IMR-90 (cell line): ENCODE measurements around the gene UBE3C. TPM values are rescaled to one million over a fixed set of nuclear protein-coding genes. Genes with fewer than 3 reads are reported as not detected.
A peak's percentile ranks its signal among the peaks of the same experiment; 100 is the strongest.

Experiments
- ATAC-seq: fragments of 200-7000 bp; cut with Tn5 transposase; 2 replicates; pipeline ENCODE4 v1.9.1; 2020; ENCODE audit warnings: low read depth, mild to moderate bottlenecking, moderate library complexity
- BruUV-seq: library from RNA; stranded (reverse); fragments of 400-500 nt; replicated peaks from 2 replicates; lab custom pipeline; 2021; lab: Mats Ljungman, UMichigan
- CTCF ChIA-PET: fragments of 300-600 bp; formaldehyde crosslinking; extraction: SDS; loops from one replicate; lab custom pipeline; 2021; ENCODE audit warnings: antibody characterized with exemption; lab: Yijun Ruan, JAX
- POLR2A ChIA-PET: fragments of 300-600 bp; sonication (Branson Sonifier 250); formaldehyde crosslinking; loops from one replicate; lab custom pipeline; 2022; ENCODE audit warnings: antibody characterized with exemption; ENCODE audit not compliant: unreplicated experiment; lab: Charles Lee
- DNase-seq: peaks from one replicate; pipeline ENCODE4 v3.0.0; 2013
- H2AFZ ChIP-seq: replicated peaks from 2 replicates; pipeline ENCODE3; 2013; ENCODE audit warnings: low read length, mild to moderate bottlenecking; ENCODE audit not compliant: poor library complexity
- H2AK5ac ChIP-seq: 2 replicates; pipeline ENCODE4 v1.6.1; 2013; ENCODE audit warnings: low read depth, low read length, inconsistent platforms
- H2AK9ac ChIP-seq: replicated peaks from 2 replicates; pipeline ENCODE3; 2013; ENCODE audit warnings: mild to moderate bottlenecking, low read depth, low read length, moderate library complexity; ENCODE audit not compliant: poor library complexity
- H2BK120ac ChIP-seq: 2 replicates; pipeline ENCODE4 v1.6.1; 2013; ENCODE audit warnings: low read depth, low read length, inconsistent platforms
- H2BK15ac ChIP-seq: 3 replicates; pipeline ENCODE4 v1.6.1; 2013; ENCODE audit warnings: low read depth, low read length, inconsistent platforms
- H2BK20ac ChIP-seq: 2 replicates; pipeline ENCODE4 v1.6.1; 2013; ENCODE audit warnings: low read depth, mild to moderate bottlenecking, inconsistent platforms, low read length, moderate library complexity
- H2BK5ac ChIP-seq: 2 replicates; pipeline ENCODE4 v1.6.1; 2013; ENCODE audit warnings: mild to moderate bottlenecking, low read depth, low read length, inconsistent platforms; ENCODE audit not compliant: poor library complexity, severe bottlenecking
- H3K14ac ChIP-seq: replicated peaks from 2 replicates; pipeline ENCODE4 v1.6.1; 2013; ENCODE audit warnings: low read depth, low read length, inconsistent platforms
- H3K18ac ChIP-seq: 2 replicates; pipeline ENCODE4 v1.6.1; 2013; ENCODE audit warnings: low read depth, low read length, control low read depth
- H3K23ac ChIP-seq: 2 replicates; pipeline ENCODE4 v1.6.1; 2013; ENCODE audit warnings: low read depth, low read length, inconsistent platforms
- H3K27ac ChIP-seq: 2 replicates; pipeline ENCODE4 v1.5.1; 2013; ENCODE audit warnings: mild to moderate bottlenecking, control low read depth, low read length; ENCODE audit not compliant: insufficient read depth
- H3K27me3 ChIP-seq: 2 replicates; pipeline ENCODE4 v1.6.1; 2013; ENCODE audit warnings: low read length; ENCODE audit not compliant: control insufficient read depth, insufficient read depth
- H3K36me3 ChIP-seq: 2 replicates; pipeline ENCODE4 v1.6.1; 2013; ENCODE audit warnings: low read length, mixed read lengths; ENCODE audit not compliant: control insufficient read depth, insufficient read depth
- H3K4ac ChIP-seq: 2 replicates; pipeline ENCODE4 v1.6.1; 2013; ENCODE audit warnings: low read depth, low read length, inconsistent platforms
- H3K4me1 ChIP-seq: 2 replicates; pipeline ENCODE4 v1.6.1; 2013; ENCODE audit warnings: low read length, mixed read lengths; ENCODE audit not compliant: control insufficient read depth, insufficient read depth
- H3K4me2 ChIP-seq: 2 replicates; pipeline ENCODE4 v1.6.1; 2013; ENCODE audit warnings: low read depth, mild to moderate bottlenecking, control low read depth, low read length, moderate library complexity
- H3K4me3 ChIP-seq: 2 replicates; pipeline ENCODE4 v1.5.1; 2013; ENCODE audit warnings: low read depth, mild to moderate bottlenecking, control low read depth, low read length, moderate library complexity; ENCODE audit not compliant: insufficient read depth
- H3K56ac ChIP-seq: 2 replicates; pipeline ENCODE4 v1.6.1; 2013; ENCODE audit warnings: low read length, inconsistent platforms; ENCODE audit not compliant: insufficient read depth; ENCODE audit errors: extremely low read depth
- H3K79me1 ChIP-seq, 2 experiments: 2 replicates each; pipeline ENCODE4 v1.6.1; 2013; ENCODE audit warnings: low read length in 2 of 2, inconsistent platforms in 1 of 2, low read depth in 1 of 2
- H3K9ac ChIP-seq: 2 replicates; pipeline ENCODE4 v1.6.1; 2013; ENCODE audit warnings: low read depth, low read length, control low read depth
- H3K9me1 ChIP-seq: 2 replicates; pipeline ENCODE4 v1.6.1; 2013; ENCODE audit warnings: low read length, inconsistent platforms; ENCODE audit not compliant: insufficient read depth
- H3K9me3 ChIP-seq: 2 replicates; pipeline ENCODE4 v1.6.1; 2013; ENCODE audit warnings: low read length; ENCODE audit not compliant: control insufficient read depth, insufficient read depth
- H4K20me1 ChIP-seq: 2 replicates; pipeline ENCODE4 v1.6.1; 2013; ENCODE audit warnings: low read length, inconsistent platforms; ENCODE audit not compliant: insufficient read depth
- H4K5ac ChIP-seq: 2 replicates; pipeline ENCODE4 v1.6.1; 2013; ENCODE audit warnings: mild to moderate bottlenecking, low read depth, low read length, control low read depth
- H4K8ac ChIP-seq, 2 experiments: 2 replicates each; pipeline ENCODE4 v1.6.1; 2013; ENCODE audit warnings: low read depth in 2 of 2, low read length in 2 of 2, control low read depth in 1 of 2, inconsistent platforms in 1 of 2
- H4K91ac ChIP-seq: 2 replicates; pipeline ENCODE4 v1.6.1; 2013; ENCODE audit warnings: low read depth, low read length, inconsistent platforms; ENCODE audit not compliant: insufficient read depth
- CEBPB ChIP-seq: IDR thresholded peaks from 2 replicates; pipeline ENCODE4 v1.6.1; 2012; ENCODE audit warnings: low read depth, low read length, improper control_type of control experiment
- CHD1 ChIP-seq: IDR thresholded peaks from 2 replicates; pipeline ENCODE4 v1.6.1; 2012; ENCODE audit warnings: low read depth, low read length, improper control_type of control experiment
- FOS ChIP-seq: fragments of 150-350 bp; IDR thresholded peaks from 2 replicates; pipeline ENCODE4 v1.6.1; 2016; ENCODE audit warnings: low read depth, low read length
- MAZ ChIP-seq: IDR thresholded peaks from 2 replicates; pipeline ENCODE4 v1.6.1; 2012; ENCODE audit warnings: low read depth, mild to moderate bottlenecking, low read length, improper control_type of control experiment, moderate library complexity, borderline replicate concordance
- MXI1 ChIP-seq: IDR thresholded peaks from 2 replicates; pipeline ENCODE4 v1.6.1; 2012; ENCODE audit warnings: low read depth, mild to moderate bottlenecking, low read length, moderate library complexity, borderline replicate concordance
- NFE2L2 ChIP-seq: fragments of 150-350 bp; IDR thresholded peaks from 2 replicates; pipeline ENCODE4 v1.6.1; 2016; ENCODE audit warnings: low read depth, mild to moderate bottlenecking, low read length
- POLR2A ChIP-seq: IDR thresholded peaks from 2 replicates; pipeline ENCODE4 v1.6.1; 2012; ENCODE audit warnings: mild to moderate bottlenecking, low read depth, low read length
- RAD21 ChIP-seq: IDR thresholded peaks from 2 replicates; pipeline ENCODE4 v1.6.1; 2012; ENCODE audit warnings: low read length, improper control_type of control experiment
- RCOR1 ChIP-seq: IDR thresholded peaks from 2 replicates; pipeline ENCODE4 v1.6.1; 2012; ENCODE audit warnings: mild to moderate bottlenecking, low read length, improper control_type of control experiment; ENCODE audit not compliant: insufficient replicate concordance
- RFX5 ChIP-seq: IDR thresholded peaks from 2 replicates; pipeline ENCODE4 v1.8.0; 2012; ENCODE audit warnings: low read depth, mild to moderate bottlenecking, low read length, moderate library complexity
- SMC3 ChIP-seq: fragments of 150-350 bp; IDR thresholded peaks from 2 replicates; pipeline ENCODE4 v1.6.1; 2016; ENCODE audit warnings: low read depth, mild to moderate bottlenecking, antibody characterized with exemption, low read length, moderate library complexity
- USF2 ChIP-seq: fragments of 150-350 bp; IDR thresholded peaks from 2 replicates; pipeline ENCODE4 v1.6.1; 2017; ENCODE audit warnings: mild to moderate bottlenecking, antibody characterized with exemption, low read length, low read depth
- WGBS, 2 experiments: methylation state at CpG; one replicate each; pipeline versions ENCODE4 v1.1.5 to v1.1.7; 2013; ENCODE audit warnings: missing lambda C conversion rate in 2 of 2; ENCODE audit not compliant: insufficient read length in 1 of 2; ENCODE audit errors: extremely low coverage in 2 of 2; 5-methylcytosine and 5-hydroxymethylcytosine counted together
- dilution Hi-C: fragments of 300-500 bp; cut with HindIII; formaldehyde crosslinking; loops from one replicate; pipeline ENCODE4 v1.14.3; 2018; ENCODE audit warnings: low sequenced_read_pairs; ENCODE audit not compliant: unreplicated experiment
- in situ Hi-C: fragments of 300-500 bp; cut with MboI; formaldehyde crosslinking; loops from 3 replicates; pipeline ENCODE4 v1.14.3; 2019; ENCODE audit warnings: low sequenced_read_pairs, inconsistent platforms, mixed read lengths
- intact Hi-C: fragments of 100-400 bp; cut with micrococcal nuclease; formaldehyde crosslinking; loops from 2 replicates; pipeline ENCODE4 v1.10.0; 2022
- polyA plus RNA-seq, 3 experiments: library from polyadenylated mRNA; depleted of rRNA; stranded (reverse); fragments of >200 nt; gene quantifications; 2 replicates each; pipeline ENCODE4 v1.2.3, GENCODE V29; 2012; ENCODE audit warnings: low replicate concordance in 1 of 3
- total RNA-seq: library from RNA; depleted of rRNA; stranded (reverse); fragments of >200 nt; gene quantifications from 2 replicates; pipeline ENCODE4 v1.2.3, GENCODE V29; 2012
- TF ChIP-seq, protein P1 (sequence below): fragments of 150-350 bp; IDR thresholded peaks from 2 replicates; pipeline ENCODE4 v1.6.1; 2016; ENCODE audit warnings: low read depth, mild to moderate bottlenecking, low read length, moderate library complexity, borderline replicate concordance

UBE3C gene
- total and polyA plus RNA-seq, 2 of the 4 experiments (the other 2 are of a cell fraction), result 43.0 to 60.6 TPM

GRCh38 chr7:157318015-157318706 is 179.4 kb downstream of the UBE3C start:
- Histone ChIP-seq H3K36me3 (no peaks in the 10 kb centered on the region), H4K5ac (peak overlapping the region; percentile 32), H3K23ac (peak overlapping the region; percentile 62; the same call in 1 of the 2 replicates), H2AK5ac (peak overlapping the region; percentile 76), H3K56ac (no peak overlapping the region), H2AK9ac (peak overlapping the region; percentile 17), H3K18ac (peak overlapping the region; percentile 29), H4K20me1 (no peaks in the 10 kb centered on the region), H3K14ac (peak overlapping the region; percentile 57; the same call in 1 of the 2 replicates), H3K27me3 (no peaks in the 10 kb centered on the region), H3K4ac (peak overlapping the region; percentile 65), H2BK5ac (peak overlapping the region; percentile 77), H3K4me1 (peaks cover 11% of the 10 kb centered on the region), H3K79me1 (no peaks in the 10 kb centered on the region), H3K4me3 (no peak overlapping the region), H2AFZ (peak overlapping the region; percentile 82), H3K9me3 (no peaks in the 10 kb centered on the region), H4K8ac (peak overlapping the region; percentile 26 to 88; a peak in 3 of 4 replicates), H2BK15ac (peak overlapping the region; percentile 89; the same call in 1 of the 3 replicates), H3K27ac (peak overlapping the region; percentile 25), H2BK20ac (peak overlapping the region; percentile 27; the same call in 1 of the 2 replicates), H3K9me1 (peaks cover 7% of the 10 kb centered on the region; the same call in 1 of the 2 replicates), H3K9ac (no peak overlapping the region), H2BK120ac (peak overlapping the region; percentile 60), H3K4me2 (peak overlapping the region; percentile 0; the same call in 1 of the 2 replicates), H4K91ac (peak overlapping the region; percentile 71)
- dilution Hi-C loops, result no loop called here
- 58% methylated on average over 7 of the region's 14 CpGs; no CpG with 5 or more reads in 1 of the 2 experiments for WGBS, 2 experiments
- DNase-seq (peak; percentile 71), ATAC-seq (peak; percentile 81)
- TF ChIP-seq RCOR1 (peak; percentile 20), CHD1 (no peak), POLR2A (0 out of 2 replicates have a peak, but pooled peaks have one; percentile 23), NFE2L2 (no peak), CEBPB (no peak), MXI1 (no peak), RFX5 (no peak), SMC3 (no peak), MAZ (no peak), USF2 (no peak), RAD21 (no peak), FOS (0 out of 2 replicates have a peak, but pooled peaks have one; percentile 21)
- TF ChIP-seq, protein P1, sequence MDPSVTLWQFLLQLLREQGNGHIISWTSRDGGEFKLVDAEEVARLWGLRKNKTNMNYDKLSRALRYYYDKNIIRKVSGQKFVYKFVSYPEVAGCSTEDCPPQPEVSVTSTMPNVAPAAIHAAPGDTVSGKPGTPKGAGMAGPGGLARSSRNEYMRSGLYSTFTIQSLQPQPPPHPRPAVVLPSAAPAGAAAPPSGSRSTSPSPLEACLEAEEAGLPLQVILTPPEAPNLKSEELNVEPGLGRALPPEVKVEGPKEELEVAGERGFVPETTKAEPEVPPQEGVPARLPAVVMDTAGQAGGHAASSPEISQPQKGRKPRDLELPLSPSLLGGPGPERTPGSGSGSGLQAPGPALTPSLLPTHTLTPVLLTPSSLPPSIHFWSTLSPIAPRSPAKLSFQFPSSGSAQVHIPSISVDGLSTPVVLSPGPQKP, result no peak
- BruUV-seq, result no TSS peak
- in situ Hi-C loops, result no loop called here
- POLR2A ChIA-PET, result no interaction called here
- intact Hi-C loops, result no loop called here
- CTCF ChIA-PET, result no interaction called here
